AG04449 (cell line): ENCODE results near the gene TMCC1.

ENCODE experiments used
- CTCF ChIA-PET: fragments of 350-600 bp; formaldehyde crosslinking; extraction: SDS; loops from one replicate; lab custom pipeline; 2021; ENCODE audit warnings: antibody characterized with exemption; lab: Yijun Ruan, JAX
- POLR2A ChIA-PET: fragments of 400-600, 350-600 bp; formaldehyde crosslinking; extraction: SDS; loops from one replicate; lab custom pipeline; 2020; ENCODE audit warnings: antibody characterized with exemption, inconsistent platforms; lab: Yijun Ruan, JAX
- DNase-seq: peaks from one replicate; pipeline ENCODE4 v3.0.0-alpha.2; 2010; ENCODE audit warnings: low read depth, low spot score
- H3K4me3 ChIP-seq: 2 replicates; pipeline ENCODE4 v1.5.1; 2011; ENCODE audit warnings: low read depth, mild to moderate bottlenecking, control low read depth, low read length
- CTCF ChIP-seq: IDR thresholded peaks from one replicate; pipeline ENCODE4 v1.5.1; 2011; ENCODE audit warnings: mild to moderate bottlenecking, moderate library complexity, low read length, control low read depth, inconsistent platforms; ENCODE audit not compliant: insufficient read depth; ENCODE audit errors: missing control alignments

The TMCC1 gene

GRCh38 chr3:129775870-129776269 lies 117.6 kb downstream of the TMCC1 start:
- ChIA-PET CTCF (no interaction called here), POLR2A (no interaction called here)
- no peak overlapping the region for H3K4me3 ChIP-seq
- DNase-seq, result no peak
- TF ChIP-seq CTCF, result no peak

GRCh38 chr3:129773691-129774663 lies 119.5 kb downstream of the TMCC1 start:
- H3K4me3 ChIP-seq, result no peak overlapping the region
- ChIA-PET POLR2A (no interaction called here), CTCF (interaction anchor here (0.8 kb wide), 1 partner anchor 52 kb away, joined by 3 read pairs; no protein-coding TSS in a partner anchor)
- DNase-seq, result no peak
- TF ChIP-seq CTCF, result no peak

GRCh38 chr3:129770604-129771003 lies 122.9 kb downstream of the TMCC1 start:
- no peak overlapping the region for H3K4me3 ChIP-seq
- no peak for DNase-seq
- POLR2A ChIA-PET, result no interaction called here
- CTCF ChIA-PET, result no interaction called here
- TF ChIP-seq CTCF, result no peak

- no peak overlapping the region for H3K4me3 ChIP-seq
- ChIA-PET POLR2A (no interaction called here), CTCF (no interaction called here)
- no peak for TF ChIP-seq CTCF
- no peak for DNase-seq
Observed at GRCh38 chr3:129769616-129770015, 123.9 kb downstream of the TMCC1 start.

GRCh38 chr3:129768728-129769127 lies 124.8 kb downstream of the TMCC1 start:
- TF ChIP-seq CTCF, result no peak
- POLR2A ChIA-PET, result no interaction called here
- no peak for DNase-seq
- CTCF ChIA-PET, result interaction anchor here (0.7 kb wide), 1 partner anchor 94 kb away, joined by 3 read pairs; no protein-coding TSS in a partner anchor
- H3K4me3 ChIP-seq, result no peak overlapping the region

- no peak overlapping the region for H3K4me3 ChIP-seq
- no peak for DNase-seq
- POLR2A ChIA-PET, result no interaction called here
- CTCF ChIA-PET, result interaction anchor here (1.0 kb wide), 1 partner anchor 18 kb away, joined by 3 read pairs; no protein-coding TSS in a partner anchor
- no peak for TF ChIP-seq CTCF
Observed at GRCh38 chr3:129766135-129766534, 127.4 kb downstream of the TMCC1 start.
